GM12878 (cell line): ENCODE data around the gene OLR1. TPM values are rescaled to one million over a fixed set of nuclear protein-coding genes. Genes with fewer than 3 reads are reported as not detected.

Experiments used
- CHD2 ChIP-seq: IDR thresholded peaks from 2 replicates; pipeline ENCODE4 v1.6.1; 2011; ENCODE audit warnings: low read depth, low read length, improper control_type of control experiment, borderline replicate concordance
- EGR1 ChIP-seq, 2 experiments: IDR thresholded peaks; 1 replicate in 1 of 2; 2 replicates in 1 of 2; pipeline ENCODE4 v1.6.1; 2011 to 2012; ENCODE audit warnings: low read depth in 2 of 2, low read length in 2 of 2, borderline replicate concordance in 1 of 2, mild to moderate bottlenecking in 1 of 2, moderate library complexity in 1 of 2
- ETV6 ChIP-seq, 2 experiments: fragments of 450-650 bp in 1 of 2; IDR thresholded peaks in 1 of 2; conservative IDR thresholded peaks in 1 of 2; 2 replicates each; pipeline ENCODE4 v1.6.1; 2014; ENCODE audit warnings: antibody characterized with exemption in 1 of 2, borderline replicate concordance in 1 of 2, low read depth in 1 of 2, mild to moderate bottlenecking in 1 of 2, moderate library complexity in 1 of 2
- GABPA ChIP-seq: IDR thresholded peaks from 2 replicates; pipeline ENCODE4 v1.6.1; 2014; ENCODE audit warnings: antibody characterized with exemption, low read depth, mild to moderate bottlenecking, inconsistent platforms
- GATAD2B ChIP-seq: fragments of 450-650 bp; conservative IDR thresholded peaks from 2 replicates; pipeline ENCODE4 v1.6.1; 2017; ENCODE audit warnings: low read depth, mild to moderate bottlenecking, moderate library complexity
- HCFC1 ChIP-seq: fragments of 150-350 bp; IDR thresholded peaks from 2 replicates; pipeline ENCODE4 v1.6.1; 2014; ENCODE audit warnings: low read length
- JUND ChIP-seq: IDR thresholded peaks from 2 replicates; pipeline ENCODE4 v1.6.1; 2012; ENCODE audit warnings: low read depth, mild to moderate bottlenecking, low read length, improper control_type of control experiment, moderate library complexity
- POLR2AphosphoS5 ChIP-seq: IDR thresholded peaks from 2 replicates; pipeline ENCODE4 v1.6.1; 2011; ENCODE audit warnings: mild to moderate bottlenecking, low read length, inconsistent platforms
- SMC3 ChIP-seq: IDR thresholded peaks from 2 replicates; pipeline ENCODE4 v1.6.1; 2011; ENCODE audit warnings: low read length, improper control_type of control experiment, borderline replicate concordance
- YBX1 ChIP-seq: fragments of 450-650 bp; IDR thresholded peaks from 2 replicates; pipeline ENCODE4 v1.6.1; 2016; ENCODE audit warnings: antibody characterized with exemption
- ZBED1 ChIP-seq: IDR thresholded peaks from 2 replicates; pipeline ENCODE4 v1.6.1; 2016; ENCODE audit warnings: borderline replicate concordance
- polyA plus RNA-seq, 11 experiments: library from polyadenylated mRNA; depleted of rRNA in 4 of 11; unstranded in 6 of 11; stranded (reverse) in 5 of 11; fragments of >200 nt; fragmentation: Nextera tagmentation in 4 of 11; fragmentation: Illumina TruSeq in 1 of 11; extraction: Ambion mirVana in 4 of 11; extraction: Trizol in 1 of 11; gene quantifications; 1 replicate in 1 of 11; 2 replicates in 10 of 11; pipeline versions ENCODE4 v1.2.1 to v1.2.3, GENCODE V29; 2011 to 2016; ENCODE audit warnings: inconsistent platforms in 2 of 11, missing spikeins in 2 of 11, low read depth in 1 of 11
- total RNA-seq, 4 experiments: library from RNA; depleted of rRNA in 3 of 4; stranded (reverse); fragments of >200 nt in 3 of 4; fragmentation: Illumina TruSeq in 1 of 4; extraction: Trizol in 1 of 4; gene quantifications; 2 replicates each; pipeline versions ENCODE4 v1.2.1 to v1.2.3, GENCODE V29; 2013 to 2021
- TF ChIP-seq, protein P1 (sequence below): IDR thresholded peaks from 2 replicates; pipeline ENCODE4 v1.6.1; 2011; ENCODE audit warnings: borderline replicate concordance, low read depth, mild to moderate bottlenecking, moderate library complexity, mixed read lengths, low read length; ENCODE audit not compliant: insufficient read depth; ENCODE audit errors: extremely low read length
- TF ChIP-seq, protein P2 (sequence below): fragments of 450-650 bp; IDR thresholded peaks from 2 replicates; pipeline ENCODE4 v1.6.1; 2016; ENCODE audit warnings: mild to moderate bottlenecking, moderate library complexity, borderline replicate concordance
- TF ChIP-seq, protein P3 (sequence below): fragments of 450-650 bp; IDR thresholded peaks from 2 replicates; pipeline ENCODE4 v1.6.1; 2017; ENCODE audit warnings: antibody characterized with exemption, mild to moderate bottlenecking, moderate library complexity

Gene OLR1
- total and polyA plus RNA-seq, 10 of the 15 experiments (the other 5 are each of a cell fraction or from before 2014, with no cell fraction given), result 0.08 TPM; not detected in 9

DNA sequence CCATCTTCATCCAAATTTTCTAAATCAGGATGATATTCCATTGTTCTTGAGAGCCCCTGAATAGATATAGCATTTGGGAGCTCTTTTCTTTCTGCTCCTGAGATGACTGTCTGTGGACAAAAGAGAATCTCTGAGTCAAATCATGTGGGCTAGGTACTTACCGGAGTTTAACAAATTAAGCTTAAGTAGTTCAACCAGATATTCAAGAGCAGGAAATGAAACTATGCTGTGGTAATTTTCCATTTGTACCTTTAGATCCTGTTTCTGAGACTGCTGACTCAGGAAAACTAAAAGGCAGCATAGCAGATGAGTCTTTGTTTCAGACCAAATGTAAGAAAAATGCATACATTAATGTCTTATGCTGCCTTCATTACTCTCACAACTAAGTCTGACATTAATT is 41.9 kb downstream of the OLR1 start, which contains the start of gene CLEC7A (continued):
- TF ChIP-seq, protein P1, sequence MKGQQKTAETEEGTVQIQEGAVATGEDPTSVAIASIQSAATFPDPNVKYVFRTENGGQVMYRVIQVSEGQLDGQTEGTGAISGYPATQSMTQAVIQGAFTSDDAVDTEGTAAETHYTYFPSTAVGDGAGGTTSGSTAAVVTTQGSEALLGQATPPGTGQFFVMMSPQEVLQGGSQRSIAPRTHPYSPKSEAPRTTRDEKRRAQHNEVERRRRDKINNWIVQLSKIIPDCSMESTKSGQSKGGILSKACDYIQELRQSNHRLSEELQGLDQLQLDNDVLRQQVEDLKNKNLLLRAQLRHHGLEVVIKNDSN, result no peak
- no peak for TF ChIP-seq EGR1 (IDR thresholded peaks at IDR 0.05; ENCODE audit: borderline replicate concordance in 1 of 2, low read depth in 2 of 2, low read length in 2 of 2)
- TF ChIP-seq CHD2, result no peak
- TF ChIP-seq, protein P2, sequence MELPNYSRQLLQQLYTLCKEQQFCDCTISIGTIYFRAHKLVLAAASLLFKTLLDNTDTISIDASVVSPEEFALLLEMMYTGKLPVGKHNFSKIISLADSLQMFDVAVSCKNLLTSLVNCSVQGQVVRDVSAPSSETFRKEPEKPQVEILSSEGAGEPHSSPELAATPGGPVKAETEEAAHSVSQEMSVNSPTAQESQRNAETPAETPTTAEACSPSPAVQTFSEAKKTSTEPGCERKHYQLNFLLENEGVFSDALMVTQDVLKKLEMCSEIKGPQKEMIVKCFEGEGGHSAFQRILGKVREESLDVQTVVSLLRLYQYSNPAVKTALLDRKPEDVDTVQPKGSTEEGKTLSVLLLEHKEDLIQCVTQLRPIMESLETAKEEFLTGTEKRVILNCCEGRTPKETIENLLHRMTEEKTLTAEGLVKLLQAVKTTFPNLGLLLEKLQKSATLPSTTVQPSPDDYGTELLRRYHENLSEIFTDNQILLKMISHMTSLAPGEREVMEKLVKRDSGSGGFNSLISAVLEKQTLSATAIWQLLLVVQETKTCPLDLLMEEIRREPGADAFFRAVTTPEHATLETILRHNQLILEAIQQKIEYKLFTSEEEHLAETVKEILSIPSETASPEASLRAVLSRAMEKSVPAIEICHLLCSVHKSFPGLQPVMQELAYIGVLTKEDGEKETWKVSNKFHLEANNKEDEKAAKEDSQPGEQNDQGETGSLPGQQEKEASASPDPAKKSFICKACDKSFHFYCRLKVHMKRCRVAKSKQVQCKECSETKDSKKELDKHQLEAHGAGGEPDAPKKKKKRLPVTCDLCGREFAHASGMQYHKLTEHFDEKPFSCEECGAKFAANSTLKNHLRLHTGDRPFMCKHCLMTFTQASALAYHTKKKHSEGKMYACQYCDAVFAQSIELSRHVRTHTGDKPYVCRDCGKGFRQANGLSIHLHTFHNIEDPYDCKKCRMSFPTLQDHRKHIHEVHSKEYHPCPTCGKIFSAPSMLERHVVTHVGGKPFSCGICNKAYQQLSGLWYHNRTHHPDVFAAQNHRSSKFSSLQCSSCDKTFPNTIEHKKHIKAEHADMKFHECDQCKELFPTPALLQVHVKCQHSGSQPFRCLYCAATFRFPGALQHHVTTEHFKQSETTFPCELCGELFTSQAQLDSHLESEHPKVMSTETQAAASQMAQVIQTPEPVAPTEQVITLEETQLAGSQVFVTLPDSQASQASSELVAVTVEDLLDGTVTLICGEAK, result no peak
- TF ChIP-seq GATAD2B, result 0 out of 2 replicates have a peak, but pooled peaks have one; percentile 54
- TF ChIP-seq, protein P3, sequence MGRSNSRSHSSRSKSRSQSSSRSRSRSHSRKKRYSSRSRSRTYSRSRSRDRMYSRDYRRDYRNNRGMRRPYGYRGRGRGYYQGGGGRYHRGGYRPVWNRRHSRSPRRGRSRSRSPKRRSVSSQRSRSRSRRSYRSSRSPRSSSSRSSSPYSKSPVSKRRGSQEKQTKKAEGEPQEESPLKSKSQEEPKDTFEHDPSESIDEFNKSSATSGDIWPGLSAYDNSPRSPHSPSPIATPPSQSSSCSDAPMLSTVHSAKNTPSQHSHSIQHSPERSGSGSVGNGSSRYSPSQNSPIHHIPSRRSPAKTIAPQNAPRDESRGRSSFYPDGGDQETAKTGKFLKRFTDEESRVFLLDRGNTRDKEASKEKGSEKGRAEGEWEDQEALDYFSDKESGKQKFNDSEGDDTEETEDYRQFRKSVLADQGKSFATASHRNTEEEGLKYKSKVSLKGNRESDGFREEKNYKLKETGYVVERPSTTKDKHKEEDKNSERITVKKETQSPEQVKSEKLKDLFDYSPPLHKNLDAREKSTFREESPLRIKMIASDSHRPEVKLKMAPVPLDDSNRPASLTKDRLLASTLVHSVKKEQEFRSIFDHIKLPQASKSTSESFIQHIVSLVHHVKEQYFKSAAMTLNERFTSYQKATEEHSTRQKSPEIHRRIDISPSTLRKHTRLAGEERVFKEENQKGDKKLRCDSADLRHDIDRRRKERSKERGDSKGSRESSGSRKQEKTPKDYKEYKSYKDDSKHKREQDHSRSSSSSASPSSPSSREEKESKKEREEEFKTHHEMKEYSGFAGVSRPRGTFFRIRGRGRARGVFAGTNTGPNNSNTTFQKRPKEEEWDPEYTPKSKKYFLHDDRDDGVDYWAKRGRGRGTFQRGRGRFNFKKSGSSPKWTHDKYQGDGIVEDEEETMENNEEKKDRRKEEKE, result no peak
- TF ChIP-seq YBX1, result no peak
- TF ChIP-seq HCFC1, result no peak
- TF ChIP-seq ZBED1, result no peak; the same call in 1 of the 2 replicates
- TF ChIP-seq SMC3, result no peak
- TF ChIP-seq POLR2AphosphoS5, result no peak
- peak in 1 of 2 experiments; percentile 82; a peak in 2 of 4 replicates for TF ChIP-seq ETV6 (conservative IDR thresholded peaks at IDR 0.05 in 1 of 2, IDR thresholded peaks at IDR 0.05 in 1 of 2; ENCODE audit: borderline replicate concordance in 1 of 2, low read depth in 1 of 2)
- TF ChIP-seq JUND, result no peak
- TF ChIP-seq GABPA, result peak; percentile 58; the same call in 1 of the 2 replicates
